AG10803 (cell line): Measurements from ENCODE around the gene TMEM187.
A peak's percentile ranks its signal among the peaks of the same experiment; 100 is the strongest.

Source experiments
- DNase-seq: peaks from one replicate; pipeline ENCODE4 v3.0.0; 2010; ENCODE audit warnings: low read depth
- H3K4me3 ChIP-seq: 2 replicates; pipeline ENCODE4 v1.5.1; 2011; ENCODE audit warnings: mild to moderate bottlenecking, low read length, control low read depth
- CTCF ChIP-seq: conservative IDR thresholded peaks from 2 replicates; pipeline ENCODE4 v1.5.1; 2011; ENCODE audit warnings: mild to moderate bottlenecking, low read length, control low read depth, inconsistent platforms

Gene TMEM187

GRCh38 chrX:153951683-153952372, 20.7 kb upstream of the TMEM187 start:
- no peak for DNase-seq
- TF ChIP-seq CTCF = no peak
- no peak overlapping the region for H3K4me3 ChIP-seq

DNA sequence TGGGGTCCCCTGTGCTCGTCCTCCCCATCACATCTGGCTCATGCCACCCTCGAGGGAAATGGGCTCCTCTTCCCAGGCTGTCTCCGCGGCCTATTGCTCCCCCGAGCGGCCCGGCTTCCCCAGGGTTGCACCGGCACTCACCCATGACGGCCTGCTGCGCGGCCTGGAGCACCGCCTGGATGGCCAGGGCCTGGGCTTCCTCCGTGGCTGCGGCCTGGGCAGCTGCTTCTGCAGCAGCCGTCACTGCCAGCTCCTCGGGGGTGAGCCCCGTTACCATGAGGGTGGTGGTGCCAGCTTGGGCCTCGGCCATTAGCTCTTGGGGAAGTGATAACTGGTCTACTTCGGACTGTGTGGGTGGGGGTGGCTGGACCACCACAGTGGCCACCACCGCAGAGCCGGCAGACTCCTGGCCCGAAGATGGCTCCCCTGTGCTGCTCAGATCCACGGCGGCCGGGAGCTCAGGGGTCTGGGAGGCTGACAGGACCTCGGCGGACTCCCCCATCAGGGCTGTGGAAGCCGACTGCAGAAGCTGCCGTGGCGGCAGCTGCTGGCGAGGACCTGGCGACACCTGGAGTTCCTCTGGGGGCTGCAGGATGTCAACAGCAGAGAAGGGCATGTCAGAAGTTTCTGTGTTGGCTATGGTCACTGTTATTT, 20.1 kb upstream of the TMEM187 start:
- no peak for TF ChIP-seq CTCF

GRCh38 chrX:153953342-153953830, 19.2 kb upstream of the TMEM187 start:
- peak; percentile 46 for DNase-seq

More for the DNA sequence above, 20.1 kb upstream of the TMEM187 start:
- no peak overlapping the region for H3K4me3 ChIP-seq
- no peak for DNase-seq

GRCh38 chrX:153953892-153954557, 18.5 kb upstream of the TMEM187 start:
- no peak overlapping the region for H3K4me3 ChIP-seq
- no peak for DNase-seq
- TF ChIP-seq CTCF = no peak

More at GRCh38 chrX:153953342-153953830, 19.2 kb upstream of the TMEM187 start:
- peak; percentile 74 for TF ChIP-seq CTCF
- no peak overlapping the region for H3K4me3 ChIP-seq

- no peak for TF ChIP-seq CTCF
- no peak for DNase-seq
- no peak overlapping the region for H3K4me3 ChIP-seq
Measured at GRCh38 chrX:153954558-153955227, 17.9 kb upstream of the TMEM187 start.

DNA sequence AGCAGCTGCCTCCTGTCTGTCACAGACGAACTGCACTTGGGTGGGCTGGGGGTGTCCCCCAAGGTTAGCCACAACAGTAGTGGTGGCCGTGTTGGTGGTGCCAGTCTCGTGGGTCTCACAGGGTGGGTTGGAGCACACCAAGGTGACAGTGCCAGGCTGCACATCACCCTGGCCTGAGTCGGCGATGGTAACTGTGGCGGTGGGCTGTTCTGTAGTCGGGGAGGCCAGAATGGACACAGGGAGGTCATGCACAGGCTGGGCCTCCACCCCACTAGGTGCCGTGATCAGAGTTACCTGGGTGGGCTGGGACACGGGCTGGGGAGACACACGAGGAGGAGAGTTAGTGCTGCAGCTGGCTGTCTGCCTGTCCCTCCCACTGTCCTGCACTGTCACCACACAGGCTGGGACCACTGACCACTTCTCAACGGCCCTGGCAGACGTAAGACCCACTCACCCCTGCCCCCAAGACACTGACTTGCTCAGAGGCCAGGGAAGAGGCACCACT, 17.3 kb upstream of the TMEM187 start:
- no peak overlapping the region for H3K4me3 ChIP-seq
- no peak for TF ChIP-seq CTCF
- no peak for DNase-seq
